GM12865 (cell line): ENCODE data around the gene SLC25A42.

Source experiments
- DNase-seq: peaks from one replicate; pipeline ENCODE4 v3.0.0; 2010; ENCODE audit warnings: low read depth
- H3K4me3 ChIP-seq: 2 replicates; pipeline ENCODE4 v1.5.1; 2011; ENCODE audit warnings: mild to moderate bottlenecking, low read depth, low read length, control low read depth
- CTCF ChIP-seq: IDR thresholded peaks from 2 replicates; pipeline ENCODE4 v1.5.1; 2011; ENCODE audit warnings: low read length, control low read depth, low read depth, inconsistent platforms; ENCODE audit not compliant: insufficient read depth; ENCODE audit errors: missing control alignments

Gene SLC25A42

DNA sequence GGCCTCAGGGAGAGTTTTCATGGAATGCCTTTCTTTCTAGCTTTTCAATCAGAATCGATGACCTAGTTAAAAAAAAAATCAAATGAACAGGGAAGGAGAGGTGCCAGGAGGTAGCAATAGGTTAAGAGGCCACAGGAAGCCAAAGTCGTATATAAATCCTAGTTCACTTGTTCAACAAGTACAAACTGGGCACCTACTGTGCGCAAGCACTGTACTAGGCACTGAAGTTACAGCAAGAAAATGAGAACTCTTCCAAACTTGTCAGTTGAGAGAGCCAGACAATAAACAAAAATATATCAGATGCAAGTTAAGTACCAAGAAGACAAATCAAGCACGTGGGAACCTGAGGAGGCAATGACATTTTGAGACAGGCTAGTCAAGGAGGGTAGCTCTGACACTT, 36.6 kb upstream of the SLC25A42 start:
- TF ChIP-seq CTCF, result no peak

GRCh38 chr19:19028526-19028925, 35.3 kb upstream of the SLC25A42 start:
- no peak overlapping the region for H3K4me3 ChIP-seq
- no peak for TF ChIP-seq CTCF
- no peak for DNase-seq

More for the DNA sequence above, 36.6 kb upstream of the SLC25A42 start:
- DNase-seq, result no peak
- no peak overlapping the region for H3K4me3 ChIP-seq

DNA sequence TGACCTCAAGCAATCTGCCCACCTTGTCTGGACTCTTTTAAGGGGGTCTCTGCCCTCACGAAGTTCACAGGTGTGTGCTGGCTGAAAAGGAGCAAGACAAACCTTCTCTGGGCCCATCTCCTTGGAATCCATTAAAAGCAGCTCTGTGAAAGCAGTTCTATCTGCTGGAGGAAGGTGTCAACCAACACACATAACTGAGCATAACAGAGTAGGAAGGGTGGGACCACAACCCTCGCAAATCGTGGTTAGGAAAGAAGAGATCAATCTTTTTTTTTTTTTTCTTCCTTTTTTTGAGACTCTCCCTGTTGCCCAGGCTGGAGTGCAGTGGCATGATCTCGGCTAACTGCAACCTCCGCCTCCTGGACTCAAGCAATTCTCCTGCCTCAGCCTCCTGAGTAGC, 31.9 kb upstream of the SLC25A42 start:
- H3K4me3 ChIP-seq, result peak overlapping the region; percentile 100

GRCh38 chr19:19032420-19033175, 31.2 kb upstream of the SLC25A42 start:
- no peak for TF ChIP-seq CTCF
- peak overlapping the region; percentile 100 for H3K4me3 ChIP-seq
- peak; percentile 95 for DNase-seq

More for the DNA sequence above, 31.9 kb upstream of the SLC25A42 start:
- TF ChIP-seq CTCF, result no peak
- DNase-seq, result no peak

DNA sequence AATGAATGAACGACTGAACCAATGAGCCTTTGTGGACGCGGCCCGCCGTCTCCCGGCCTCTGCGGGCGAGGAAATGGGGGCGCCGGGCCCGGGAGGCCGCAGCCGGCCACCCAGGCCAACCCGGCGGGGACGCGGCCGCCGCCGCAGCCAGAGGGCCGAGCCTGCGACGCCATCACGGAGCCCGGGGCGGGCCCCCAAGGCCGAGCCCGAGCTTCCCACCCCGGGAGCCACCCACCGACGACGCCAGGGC, 30.7 kb upstream of the SLC25A42 start:
- no peak for DNase-seq
- TF ChIP-seq CTCF, result no peak

GRCh38 chr19:19033426-19034203, 30.2 kb upstream of the SLC25A42 start, which contains the start of the genes ARMC6 and SUGP2:
Gene ARMC6, plus strand, starts transcription at chr19:19033603. Its CDS starts 607 bp downstream, at chr19:19034210.
Gene SUGP2, minus strand, starts transcription at chr19:19033517. Its CDS starts 2,446 bp downstream, at chr19:19031071.
- DNase-seq, result peak; percentile 95
- no peak for TF ChIP-seq CTCF
- peak within 1 kb of the TSS; percentile 100 for H3K4me3 ChIP-seq

More for the DNA sequence above, 30.7 kb upstream of the SLC25A42 start:
- peak overlapping the region; percentile 100 for H3K4me3 ChIP-seq
